Activated CD4-positive, alpha-beta T cell treated with anti-CD3 and anti-CD28 coated beads for 48 hours (primary cell): ENCODE data around the gene SAXO1.
"Not testable (repeated sequence)": the region's sequence is repeated elsewhere in the genome, so short reads cannot be mapped to it uniquely, and the experiment has no call there.

ENCODE experiments used
- DNase-seq: peaks from one replicate; pipeline ENCODE4 v3.0.0-alpha.2; 2020

SAXO1 gene

DNA sequence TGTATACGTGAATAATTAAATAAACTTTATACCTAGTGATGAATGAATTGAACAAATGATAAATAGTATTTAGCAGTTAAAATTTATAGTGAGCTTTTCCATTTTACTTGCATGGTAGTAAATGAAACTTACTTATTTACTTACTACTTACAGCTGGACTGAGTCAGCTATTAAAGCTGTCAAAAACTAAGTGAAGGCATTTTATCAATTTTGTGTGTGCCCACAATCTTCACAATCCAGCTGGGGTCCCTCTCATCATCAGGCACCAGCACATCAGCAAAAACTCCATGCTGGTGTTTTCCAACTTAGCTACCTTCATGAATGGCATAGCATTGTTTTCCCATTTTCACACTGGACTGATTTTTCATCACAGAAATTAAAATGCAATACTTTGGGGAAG is 81.1 kb downstream of the SAXO1 start:
- DNase-seq, result no peak

DNA sequence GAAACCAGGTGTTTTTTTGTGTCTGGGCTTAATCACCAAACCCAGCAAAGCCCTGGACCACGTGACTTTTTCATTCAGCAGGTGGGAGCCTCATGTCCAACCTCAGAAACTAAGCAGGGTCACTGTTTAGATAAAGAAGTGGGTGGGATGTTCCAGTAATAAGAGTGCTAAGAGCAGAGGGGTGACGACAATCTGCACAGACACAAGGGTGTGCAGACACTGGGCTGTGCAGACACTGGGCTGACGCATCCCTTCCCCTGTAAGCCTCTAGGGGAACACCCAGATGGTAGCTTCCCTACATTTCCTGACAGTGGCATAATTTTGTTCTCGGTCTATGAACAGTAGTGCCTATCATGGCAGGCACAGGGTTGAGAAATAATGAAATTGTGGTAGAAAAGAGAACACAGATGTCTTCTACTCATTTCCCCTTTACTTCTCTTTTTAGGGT is 85.1 kb downstream of the SAXO1 start:
- no peak for DNase-seq

DNA sequence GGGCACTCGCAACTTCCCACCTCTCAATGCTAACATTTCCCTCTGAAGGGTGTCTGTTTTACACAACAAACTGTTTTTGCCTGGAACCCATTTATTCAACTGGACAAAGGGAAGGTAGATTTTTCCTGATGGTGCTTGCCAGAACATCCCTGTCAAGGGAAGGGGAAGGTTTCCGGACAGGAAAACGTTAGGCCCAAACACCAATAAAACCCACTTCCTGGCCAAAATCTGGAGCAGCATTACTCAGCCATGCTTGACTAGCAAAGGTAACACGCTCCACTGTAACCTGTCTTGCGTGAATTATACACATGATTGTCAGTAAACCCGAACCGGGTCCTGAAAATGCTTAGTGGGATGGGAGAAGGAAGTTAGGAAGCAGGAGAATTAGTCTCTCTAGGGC is 90.2 kb downstream of the SAXO1 start:
- DNase-seq, result no peak

- DNase-seq, result no peak
Measured at GRCh38 chr9:18941060-18941740, 91.8 kb downstream of the SAXO1 start.

DNA sequence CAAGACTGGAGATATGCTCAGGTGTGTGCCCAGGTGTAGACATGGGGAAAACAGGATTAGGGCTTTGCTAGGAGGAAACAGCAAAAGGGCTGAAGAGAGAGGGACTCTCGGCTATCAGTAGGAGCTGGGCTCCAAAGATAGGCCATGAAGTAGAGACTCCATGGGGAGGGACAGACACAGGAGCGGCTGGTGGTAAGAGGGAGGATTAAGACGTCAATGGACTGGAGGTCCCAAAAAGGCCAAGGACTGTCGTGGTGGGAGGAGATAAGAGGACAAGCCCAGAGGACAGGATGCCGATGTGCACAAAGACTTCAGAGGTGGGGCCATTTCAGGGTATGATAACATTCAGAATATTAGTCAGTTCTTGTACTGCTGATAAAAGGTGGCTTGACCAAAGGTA is 93.1 kb downstream of the SAXO1 start:
- no peak for DNase-seq

- no peak for DNase-seq
Measured at GRCh38 chr9:18936094-18936871, 96.7 kb downstream of the SAXO1 start.

DNA sequence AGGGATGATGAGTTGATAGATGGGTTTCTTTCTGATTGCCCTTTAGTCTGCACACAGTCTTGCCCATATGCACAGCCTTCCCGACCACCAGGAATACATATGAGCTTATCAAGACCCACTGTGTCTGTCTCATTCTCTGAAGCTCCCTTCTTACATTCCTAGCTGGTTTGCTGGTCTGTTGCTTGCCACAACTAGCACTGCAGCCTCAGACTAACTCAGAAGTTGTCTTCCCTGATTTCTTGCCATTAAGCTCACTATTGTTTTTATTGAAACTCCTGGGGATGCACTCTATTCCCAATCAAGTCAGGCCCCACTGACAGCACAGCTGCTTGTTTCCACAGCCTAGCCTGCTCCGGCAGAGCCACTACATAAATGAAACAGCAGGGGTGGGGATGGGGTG is 97.5 kb downstream of the SAXO1 start:
- no peak for DNase-seq

DNA sequence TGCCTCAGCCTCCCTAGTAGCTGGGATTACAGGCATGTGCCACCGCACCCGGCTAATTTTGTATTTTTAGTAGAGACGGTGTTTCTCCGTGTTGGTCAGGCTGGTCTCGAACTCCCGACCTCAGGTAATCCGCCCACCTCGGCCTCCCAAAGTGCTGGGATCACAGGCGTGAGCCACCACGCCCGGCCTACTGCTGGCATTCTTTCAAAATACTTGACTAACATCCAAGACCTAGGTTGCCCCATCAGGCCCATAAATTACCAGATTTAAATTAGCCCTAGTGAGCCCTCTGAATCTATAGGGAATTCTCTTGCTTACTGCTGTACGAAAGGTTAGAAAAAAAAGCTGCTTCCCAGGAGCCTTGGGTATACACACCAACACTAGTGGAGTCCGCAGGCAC is 102.4 kb downstream of the SAXO1 start:
- DNase-seq, result not testable (repeated sequence)

- no peak for DNase-seq
Measured at GRCh38 chr9:18928711-18929110, 104.3 kb downstream of the SAXO1 start.

- DNase-seq, result no peak
Measured at GRCh38 chr9:18926513-18926912, 106.5 kb downstream of the SAXO1 start.

DNA sequence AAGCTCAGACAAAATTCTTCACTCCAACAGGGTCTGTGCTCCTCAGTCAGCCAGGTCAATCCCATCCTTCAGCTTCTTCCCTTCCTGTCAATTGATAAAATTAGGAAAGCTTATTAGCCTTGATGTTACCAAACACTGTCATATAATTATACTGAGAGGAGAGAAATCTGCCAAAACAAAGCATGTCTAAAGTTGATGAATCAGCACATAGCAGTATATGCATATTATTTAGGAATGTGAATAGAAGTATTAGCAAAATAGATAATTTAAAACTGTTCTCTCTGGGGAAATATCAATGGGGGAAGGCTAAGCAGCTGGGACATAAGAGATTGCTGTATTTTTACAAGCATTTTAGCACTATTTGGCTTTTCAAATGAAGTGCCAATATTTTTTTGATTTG is 107.1 kb downstream of the SAXO1 start:
- no peak for DNase-seq

GRCh38 chr9:18923671-18924430 is 109.2 kb downstream of the SAXO1 start:
- DNase-seq, result no peak

GRCh38 chr9:18923167-18923566 is 109.8 kb downstream of the SAXO1 start:
- no peak for DNase-seq

GRCh38 chr9:18922161-18922885 is 110.7 kb downstream of the SAXO1 start:
- no peak for DNase-seq

- no peak for DNase-seq
Measured at GRCh38 chr9:18921366-18922075, 111.5 kb downstream of the SAXO1 start.

DNA sequence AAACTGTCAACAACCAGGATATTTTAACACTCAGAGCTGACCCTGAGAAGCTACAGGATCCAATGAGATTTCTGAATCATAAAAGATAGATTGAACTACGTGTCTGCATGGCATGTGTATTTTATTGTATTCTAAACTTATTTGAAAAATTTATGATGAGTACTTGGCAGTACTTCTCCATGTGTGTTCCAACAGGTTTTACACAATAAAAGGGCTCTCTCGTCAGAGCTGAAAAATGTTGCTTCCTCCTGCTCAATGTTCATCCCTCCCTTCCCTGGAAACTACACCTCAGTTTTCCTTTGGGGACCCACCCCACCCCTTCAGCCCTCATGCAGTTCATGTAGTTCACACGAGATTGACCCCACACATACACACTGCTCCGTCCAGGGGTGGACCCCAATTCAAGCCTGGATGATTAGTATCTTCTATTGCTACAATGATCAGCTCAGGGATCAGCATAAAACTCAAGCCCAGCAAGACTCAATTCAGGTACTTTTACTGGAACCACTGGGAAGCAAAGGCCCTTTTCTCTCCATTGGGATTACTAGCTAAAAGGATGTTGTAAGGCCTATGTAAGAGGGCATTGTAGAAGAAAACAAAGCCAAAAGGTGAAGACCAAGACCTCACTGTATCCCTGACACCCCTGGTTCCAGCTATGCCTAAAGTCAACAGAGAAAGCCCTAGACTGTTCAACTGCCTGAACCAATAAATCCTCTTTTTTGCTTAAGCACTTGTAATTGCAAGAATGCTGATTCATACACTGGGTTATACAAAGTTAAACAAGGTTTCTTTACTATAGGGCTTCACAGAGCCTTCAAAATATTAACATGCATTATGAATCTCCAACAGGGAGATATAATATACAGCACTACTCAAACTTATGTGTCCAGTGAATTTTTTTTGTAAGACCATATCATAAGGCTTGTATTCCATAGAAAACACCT is 112.6 kb downstream of the SAXO1 start:
- DNase-seq, result no peak

GRCh38 chr9:18911714-18912342 is 121.2 kb downstream of the SAXO1 start:
- no peak for DNase-seq

GRCh38 chr9:18910916-18911315 is 122.1 kb downstream of the SAXO1 start:
- DNase-seq, result no peak

- DNase-seq, result no peak
Measured at GRCh38 chr9:18910435-18910834, 122.6 kb downstream of the SAXO1 start.

DNA sequence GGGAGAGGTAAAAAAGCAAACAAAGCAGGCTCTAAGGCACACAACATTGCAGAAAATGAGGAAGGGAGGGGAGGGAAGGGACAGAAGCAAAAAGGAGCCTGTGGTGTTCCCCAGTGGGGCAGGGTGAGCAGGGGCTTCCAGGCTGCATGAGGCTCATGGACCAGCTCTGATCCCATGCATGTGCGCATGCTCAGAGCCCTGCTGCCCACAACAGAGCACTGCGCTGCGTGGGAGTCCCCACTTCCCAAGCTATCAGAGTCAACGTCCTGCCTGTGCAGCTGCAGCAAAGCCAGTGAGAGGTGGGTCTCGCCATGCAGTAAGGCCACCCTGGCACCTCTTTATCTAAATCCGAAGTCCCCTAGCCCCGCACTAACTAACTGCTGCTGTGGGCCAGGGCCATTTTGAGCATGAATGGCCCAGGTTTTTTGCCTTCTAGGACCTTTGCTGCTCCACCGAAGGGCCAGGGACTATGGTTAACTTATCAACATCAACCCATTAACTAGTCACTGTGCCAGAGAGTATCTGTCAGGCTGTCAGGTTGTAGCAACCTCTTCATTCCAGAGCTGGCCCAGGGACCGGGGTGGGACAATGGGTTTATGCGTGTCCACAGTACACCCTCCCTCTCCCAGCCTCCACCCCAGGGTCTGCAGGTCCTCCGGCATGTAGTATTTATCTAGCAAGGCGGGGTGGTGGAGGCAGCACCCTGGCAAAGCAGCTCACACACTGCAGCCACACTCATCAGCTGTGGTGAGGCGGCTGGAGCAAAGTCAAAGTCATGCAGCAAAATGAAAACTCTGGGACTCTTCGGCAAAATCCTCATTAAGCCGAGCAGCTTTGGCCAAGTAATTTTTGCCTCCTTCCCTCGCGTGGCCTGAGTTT is 123.6 kb downstream of the SAXO1 start:
- no peak for DNase-seq
